GM10847 (cell line): ENCODE data around the gene ITIH1.

Experiments
- POLR2A ChIP-seq: IDR thresholded peaks from 2 replicates; pipeline ENCODE4 v1.6.1; 2011; ENCODE audit not compliant: insufficient read length; ENCODE audit errors: extremely low read depth

ITIH1 gene

GRCh38 chr3:52770496-52771333 is 6.7 kb upstream of the ITIH1 start, which contains the start of gene NEK4:
Gene NEK4 (minus strand): TSS chr3:52770940. CDS start chr3:52770746, 194 bp downstream.
- peak; percentile 69 for TF ChIP-seq POLR2A

GRCh38 chr3:52771334-52771681 is 6.1 kb upstream of the ITIH1 start:
- TF ChIP-seq POLR2A, result no peak

- no peak for TF ChIP-seq POLR2A
Observed at GRCh38 chr3:52771702-52772101, 5.7 kb upstream of the ITIH1 start.

GRCh38 chr3:52773361-52774065 is 3.9 kb upstream of the ITIH1 start:
- no peak for TF ChIP-seq POLR2A

- TF ChIP-seq POLR2A, result no peak
Observed at GRCh38 chr3:52774066-52774713, 3.2 kb upstream of the ITIH1 start.

- no peak for TF ChIP-seq POLR2A
Observed at GRCh38 chr3:52774901-52775864, 2.2 kb upstream of the ITIH1 start.

GRCh38 chr3:52775877-52776276 is 1.5 kb upstream of the ITIH1 start:
- no peak for TF ChIP-seq POLR2A

GRCh38 chr3:52777959-52778805 is 783 bp downstream of the ITIH1 start:
- no peak for TF ChIP-seq POLR2A

- TF ChIP-seq POLR2A, result no peak
Observed at GRCh38 chr3:52779011-52779836, 1.8 kb downstream of the ITIH1 start.

GRCh38 chr3:52779837-52780585 is 2.6 kb downstream of the ITIH1 start:
- TF ChIP-seq POLR2A, result no peak

- TF ChIP-seq POLR2A, result no peak
Observed at GRCh38 chr3:52781741-52782140, 4.3 kb downstream of the ITIH1 start.

GRCh38 chr3:52782412-52783210 is 5.2 kb downstream of the ITIH1 start:
- TF ChIP-seq POLR2A, result no peak

- TF ChIP-seq POLR2A, result no peak
Observed at GRCh38 chr3:52783211-52783555, 5.8 kb downstream of the ITIH1 start.
